Upper lobe of left lung (tissue), 6 donors: Measurements from ENCODE around the gene HOXA6. TPM values are rescaled to one million over a fixed set of nuclear protein-coding genes. Genes with fewer than 3 reads are reported as not detected.

ENCODE experiments used
- ATAC-seq, 2 donors: fragments of 200-7000 bp; cut with Tn5 transposase; one replicate each; pipeline ENCODE4 v1.9.1; 2022; ENCODE audit warnings: mild to moderate bottlenecking in 2 of 2, moderate library complexity in 2 of 2; ENCODE audit not compliant: low FRiP score in 2 of 2
- DNase-seq, 2 donors: peaks; one replicate each; pipeline ENCODE4 v3.0.0-alpha.2; 2019 to 2020
- H3K27ac ChIP-seq, 4 donors: fragments of 200-600 bp; sonication (generic); one replicate each; pipeline ENCODE4 v1.5.1; 2016 to 2019
- H3K27me3 ChIP-seq, 4 donors: fragments of 200-600 bp; sonication (generic); one replicate each; pipeline ENCODE4 v1.5.1; 2017 to 2019
- H3K36me3 ChIP-seq, 4 donors: fragments of 200-600 bp; sonication (generic); one replicate each; pipeline ENCODE4 v1.5.1; 2016 to 2019
- H3K4me1 ChIP-seq, 4 donors: fragments of 200-600 bp; sonication (generic); one replicate each; pipeline ENCODE4 v1.5.1; 2018 to 2019
- H3K4me3 ChIP-seq, 4 donors: fragments of 200-600 bp; sonication (generic); one replicate each; pipeline ENCODE4 v1.5.1; 2017 to 2019; ENCODE audit warnings: mild to moderate bottlenecking in 2 of 4, moderate library complexity in 1 of 4
- H3K9me3 ChIP-seq, 4 donors: fragments of 200-600 bp; sonication (generic); one replicate each; pipeline ENCODE4 v1.5.1; 2018 to 2019
- EP300 ChIP-seq, 4 donors: sonication (generic); formaldehyde crosslinking; IDR thresholded peaks; one replicate each; pipeline ENCODE4 v1.5.1; 2017; ENCODE audit warnings: antibody characterized with exemption in 4 of 4, control low read depth in 2 of 4
- POLR2A ChIP-seq, 4 donors: fragments of 450-650 bp; IDR thresholded peaks; one replicate each; pipeline ENCODE4 v1.5.1; 2016 to 2017; ENCODE audit warnings: antibody characterized with exemption in 4 of 4, mild to moderate bottlenecking in 2 of 4
- POLR2AphosphoS5 ChIP-seq, 2 donors: sonication (generic); formaldehyde crosslinking; IDR thresholded peaks; one replicate each; pipeline ENCODE4 v1.5.1; 2017; ENCODE audit warnings: antibody characterized with exemption in 2 of 2
- WGBS, 2 donors: methylation state at CpG; one replicate each; pipeline ENCODE4 v1.1.5; 2017 to 2018; 5-methylcytosine and 5-hydroxymethylcytosine counted together
- total RNA-seq, 6 donors: library from RNA; depleted of rRNA in 4 of 6; stranded (reverse); fragments of >200 nt in 4 of 6; gene quantifications; one replicate each; pipeline versions ENCODE4 v1.1.0 to v1.2.1, GENCODE V29; 2016 to 2021
- TF ChIP-seq, protein P1 (sequence below), 6 experiments: fragments of 450-650 bp in 4 of 6; fragments of 200-600 bp in 2 of 6; sonication (generic) in 2 of 6; IDR thresholded peaks; one replicate each; pipeline ENCODE4 v1.5.1; 2016 to 2019; ENCODE audit warnings: antibody characterized with exemption in 6 of 6
- donor health status: DM: no; HTN: no; CAD: no; lungs with moderate emphysema.
- donor health status: DM: no; HTN: yes; CAD: no; lungs with severe emphysema.

The HOXA6 gene
- total RNA-seq, 6 donors from 2014 or later, result 0.61 to 8.4 (median 4.0) TPM; not detected in 1

DNA sequence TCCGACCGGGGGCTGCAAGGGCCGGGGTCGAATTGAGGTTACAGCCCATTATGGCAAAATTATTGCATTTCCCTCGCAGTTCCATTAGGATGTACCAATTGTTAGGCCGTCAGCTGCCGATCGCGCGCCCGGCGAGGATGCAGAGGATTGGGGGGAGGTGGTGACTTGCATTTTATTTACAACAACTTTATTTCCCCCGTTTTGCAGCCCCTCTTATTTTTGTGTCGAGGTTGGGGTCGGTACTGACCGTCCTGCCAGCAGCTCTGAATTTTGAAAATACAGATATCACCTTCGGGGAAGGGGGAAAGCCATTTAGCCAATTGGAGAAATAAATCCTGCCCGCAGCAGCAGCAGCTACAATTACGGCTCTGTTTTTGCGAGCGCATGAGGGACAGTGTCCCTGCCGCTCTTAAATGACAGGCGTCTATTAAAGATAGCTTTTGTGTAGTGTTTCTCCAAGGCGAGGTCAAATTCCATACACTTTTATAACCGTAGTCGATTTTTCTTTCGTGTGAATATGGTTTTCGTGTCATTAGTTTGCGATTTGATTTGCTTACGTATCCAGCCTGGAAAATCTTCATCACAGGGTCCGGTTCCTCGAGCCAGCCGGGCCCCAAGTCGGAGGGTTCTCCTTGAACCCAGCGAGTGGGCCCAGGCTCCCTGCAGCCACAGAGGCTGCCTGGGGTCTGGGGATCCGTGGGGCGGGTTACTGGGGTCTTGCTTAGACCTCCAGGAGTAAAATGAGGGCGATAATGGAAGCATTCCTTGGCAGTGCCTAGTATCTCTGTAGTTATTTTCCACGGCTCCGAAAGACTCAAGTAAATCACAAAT lies 3.4 kb downstream of the HOXA6 start:
- Histone ChIP-seq H3K4me3 (peak overlapping the region in 3 of 4 donors; percentile 49 to 74 (median 62)), H3K4me1 (peaks cover 10 to 32% (median 13%) of the 10 kb centered on the region in 4 donors), H3K36me3 (no peaks in the 10 kb centered on the region), H3K27ac (peak overlapping the region; percentile 84 to 95 (median 88)), H3K9me3 (no peaks in the 10 kb centered on the region), H3K27me3 (peaks cover 0 to 28% (median 12%) of the 10 kb centered on the region in 4 donors)
- DNase-seq (no peak), ATAC-seq (no peak)
- TF ChIP-seq, protein P1, sequence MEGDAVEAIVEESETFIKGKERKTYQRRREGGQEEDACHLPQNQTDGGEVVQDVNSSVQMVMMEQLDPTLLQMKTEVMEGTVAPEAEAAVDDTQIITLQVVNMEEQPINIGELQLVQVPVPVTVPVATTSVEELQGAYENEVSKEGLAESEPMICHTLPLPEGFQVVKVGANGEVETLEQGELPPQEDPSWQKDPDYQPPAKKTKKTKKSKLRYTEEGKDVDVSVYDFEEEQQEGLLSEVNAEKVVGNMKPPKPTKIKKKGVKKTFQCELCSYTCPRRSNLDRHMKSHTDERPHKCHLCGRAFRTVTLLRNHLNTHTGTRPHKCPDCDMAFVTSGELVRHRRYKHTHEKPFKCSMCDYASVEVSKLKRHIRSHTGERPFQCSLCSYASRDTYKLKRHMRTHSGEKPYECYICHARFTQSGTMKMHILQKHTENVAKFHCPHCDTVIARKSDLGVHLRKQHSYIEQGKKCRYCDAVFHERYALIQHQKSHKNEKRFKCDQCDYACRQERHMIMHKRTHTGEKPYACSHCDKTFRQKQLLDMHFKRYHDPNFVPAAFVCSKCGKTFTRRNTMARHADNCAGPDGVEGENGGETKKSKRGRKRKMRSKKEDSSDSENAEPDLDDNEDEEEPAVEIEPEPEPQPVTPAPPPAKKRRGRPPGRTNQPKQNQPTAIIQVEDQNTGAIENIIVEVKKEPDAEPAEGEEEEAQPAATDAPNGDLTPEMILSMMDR (IDR thresholded peaks at IDR 0.05), result peak in 1 of 6 experiments; percentile 70
- TF ChIP-seq EP300 (IDR thresholded peaks at IDR 0.05) (no peak), POLR2AphosphoS5 (IDR thresholded peaks at IDR 0.05) (no peak), POLR2A (IDR thresholded peaks at IDR 0.05) (no peak)
- 29 to 41% methylated on average over 40 of the region's 40 CpGs for WGBS, 2 donors

DNA sequence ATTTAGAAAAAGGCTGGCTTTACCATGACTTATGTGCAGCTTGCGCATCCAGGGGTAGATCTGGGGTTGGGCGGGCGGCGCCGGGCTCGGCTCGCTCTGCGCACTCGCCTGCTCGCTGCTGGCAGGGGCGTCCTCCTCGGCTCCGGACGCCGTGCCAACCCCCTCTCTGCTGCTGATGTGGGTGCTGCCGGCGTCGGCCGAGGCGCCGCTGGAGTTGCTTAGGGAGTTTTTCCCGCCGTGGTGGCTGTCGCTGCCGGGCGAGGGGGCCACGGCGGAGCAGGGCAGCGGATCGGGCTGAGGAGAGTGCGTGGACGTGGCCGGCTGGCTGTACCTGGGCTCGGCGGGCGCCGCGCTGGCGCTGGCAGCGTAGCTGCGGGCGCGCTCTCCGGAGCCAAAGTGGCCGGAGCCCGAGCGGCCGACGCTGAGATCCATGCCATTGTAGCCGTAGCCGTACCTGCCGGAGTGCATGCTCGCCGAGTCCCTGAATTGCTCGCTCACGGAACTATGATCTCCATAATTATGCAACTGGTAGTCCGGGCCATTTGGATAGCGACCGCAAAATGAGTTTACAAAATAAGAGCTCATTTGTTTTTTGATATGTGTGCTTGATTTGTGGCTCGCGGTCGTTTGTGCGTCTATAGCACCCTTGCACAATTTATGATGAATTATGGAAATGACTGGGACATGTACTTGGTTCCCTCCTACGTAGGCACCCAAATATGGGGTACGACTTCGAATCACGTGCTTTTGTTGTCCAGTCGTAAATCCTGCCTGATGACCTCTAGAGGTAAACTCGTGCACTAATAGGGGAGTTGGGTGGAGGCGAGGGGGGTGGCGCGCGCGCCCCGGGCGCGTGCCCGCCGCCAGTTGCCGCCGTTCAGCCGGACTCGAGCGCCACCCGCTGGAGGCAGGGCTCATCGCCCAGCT lies 4.3 kb downstream of the HOXA6 start, which contains the start of gene HOXA5:
Gene HOXA5, minus strand, starts transcription at position 659 of the 927 bp plus-strand sequence. Its CDS starts 74 bp downstream, at position 585.
- H3K4me1 ChIP-seq, result peaks cover 9 to 32% (median 11%) of the 10 kb centered on the region in 4 donors
- peak; percentile 63 to 95 for DNase-seq
- H3K4me3 ChIP-seq, result peak within 1 kb of the TSS; percentile 47 to 74 (median 56)
- ATAC-seq, result peak; percentile 70 to 89
- H3K9me3 ChIP-seq, result no peaks in the 10 kb centered on the region
- TF ChIP-seq POLR2AphosphoS5 (IDR thresholded peaks at IDR 0.05), result peak; percentile 84 to 87
- peak in 1 of 4 donors; percentile 26 for TF ChIP-seq EP300 (IDR thresholded peaks at IDR 0.05)
- peak in 3 of 4 donors; percentile 47 to 85 (median 73) for TF ChIP-seq POLR2A (IDR thresholded peaks at IDR 0.05)
- TF ChIP-seq, protein P1 (IDR thresholded peaks at IDR 0.05), result peak in 5 of 6 experiments; percentile 76 to 92 (median 83)
- peaks cover 0 to 22% (median 10%) of the 10 kb centered on the region in 4 donors for H3K27me3 ChIP-seq
- peak within 1 kb of the TSS; percentile 94 to 98 (median 96) for H3K27ac ChIP-seq
- H3K36me3 ChIP-seq, result no peaks in the 10 kb centered on the region
- 28 to 56% methylated on average over 53 to 61 of the region's 86 CpGs for WGBS, 2 donors

DNA sequence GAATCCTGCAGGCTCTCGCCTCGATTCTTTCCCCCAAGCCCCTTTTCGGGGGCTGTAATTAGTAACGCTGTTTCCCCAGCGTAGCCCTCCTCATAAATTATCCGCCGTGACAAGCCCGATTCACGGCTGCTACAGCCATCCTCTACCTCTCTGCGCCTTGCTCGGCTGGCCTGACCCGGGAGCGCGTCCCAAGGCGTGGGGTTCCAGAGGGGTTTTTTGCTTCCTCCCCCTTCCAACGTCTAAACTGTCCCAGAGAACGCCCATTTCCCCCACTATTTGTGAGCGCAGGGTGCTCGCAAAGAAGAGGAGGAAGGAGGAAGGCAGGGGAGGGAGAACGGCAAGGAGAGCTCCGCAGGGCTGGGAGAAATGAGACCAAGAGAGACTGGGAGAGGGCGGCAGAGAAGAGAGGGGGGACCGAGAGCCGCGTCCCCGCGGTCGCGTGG lies 5.0 kb downstream of the HOXA6 start:
- no peaks in the 10 kb centered on the region for H3K36me3 ChIP-seq
- ATAC-seq (no peak), DNase-seq (peak in 1 of 2 donors; percentile 50)
- H3K27ac ChIP-seq, result peak overlapping the region; percentile 94 to 98 (median 96)
- H3K9me3 ChIP-seq, result no peaks in the 10 kb centered on the region
- peaks cover 0 to 15% (median 7%) of the 10 kb centered on the region in 4 donors for H3K27me3 ChIP-seq
- TF ChIP-seq EP300 (IDR thresholded peaks at IDR 0.05), result no peak
- peaks cover 4 to 25% (median 4%) of the 10 kb centered on the region in 4 donors for H3K4me1 ChIP-seq
- 25 to 33% methylated on average over 29 of the region's 29 CpGs for WGBS, 2 donors
- H3K4me3 ChIP-seq, result peak overlapping the region; percentile 47 to 74 (median 56)

DNA sequence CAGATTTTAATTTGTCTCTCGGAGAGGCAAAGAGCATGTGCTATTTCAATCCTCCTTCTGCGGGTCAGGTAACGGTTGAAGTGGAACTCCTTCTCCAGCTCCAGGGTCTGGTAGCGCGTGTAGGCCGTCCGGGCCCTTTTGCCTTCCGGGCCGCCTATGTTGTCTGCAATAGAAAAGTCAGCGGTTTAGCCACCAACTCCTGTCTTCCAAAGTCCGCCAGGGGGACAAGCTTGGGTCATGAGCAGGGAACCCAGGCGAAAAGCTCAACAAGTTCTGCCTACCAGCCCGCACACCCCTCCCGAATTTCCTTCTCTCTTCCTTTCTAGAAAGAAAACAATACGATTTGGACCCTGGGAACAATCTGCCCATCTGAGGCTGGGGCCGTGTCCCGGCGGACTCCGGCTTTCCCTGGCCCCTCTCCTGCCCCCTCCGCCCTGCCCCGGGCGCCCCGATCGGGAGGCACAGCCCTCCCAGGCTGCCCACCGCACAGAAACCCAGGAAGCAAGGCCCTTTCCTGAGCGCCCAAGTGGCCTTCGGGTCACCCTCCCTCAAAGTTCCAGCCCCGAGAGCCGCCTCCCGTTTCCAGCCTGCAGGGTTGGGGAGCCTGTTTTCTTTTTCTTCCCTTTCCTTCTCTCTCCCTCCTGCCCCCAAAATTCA lies 5.5 kb downstream of the HOXA6 start:
- WGBS, 2 donors, result 14 to 39% methylated on average over 23 to 30 of the region's 30 CpGs
- Histone ChIP-seq H3K4me3 (peak overlapping the region; percentile 47 to 74 (median 56)), H3K27ac (peak overlapping the region; percentile 94 to 98 (median 96)), H3K36me3 (no peaks in the 10 kb centered on the region), H3K27me3 (peaks cover 0 to 12% (median 5%) of the 10 kb centered on the region in 4 donors), H3K4me1 (peaks cover 0 to 19% (median 2%) of the 10 kb centered on the region in 4 donors), H3K9me3 (no peaks in the 10 kb centered on the region)
- peak in 1 of 2 donors; percentile 70 for DNase-seq
- TF ChIP-seq POLR2A (IDR thresholded peaks at IDR 0.05) (no peak), EP300 (IDR thresholded peaks at IDR 0.05) (no peak), POLR2AphosphoS5 (IDR thresholded peaks at IDR 0.05) (no peak)
- TF ChIP-seq, protein P1 (IDR thresholded peaks at IDR 0.05), result peak in 1 of 6 experiments; percentile 27
- ATAC-seq, result peak in 1 of 2 donors; percentile 8
